GM19468 (cell line): ENCODE results near the gene DNMT3L.
"Not testable (repeated sequence)": the region's sequence is repeated elsewhere in the genome, so short reads cannot be mapped to it uniquely, and the experiment has no call there.

Source experiments
- ATAC-seq: cut with Tn5 transposase; IDR thresholded peaks from one replicate; pipeline ENCODE4 v1.9.1; 2021; ENCODE audit warnings: mild to moderate bottlenecking, moderate library complexity, moderate number of reproducible peaks; ENCODE audit not compliant: unreplicated experiment; ENCODE audit errors: extremely low read depth

Gene DNMT3L

GRCh38 chr21:44295646-44296045 is 33.9 kb upstream of the DNMT3L start:
- no peak for ATAC-seq

DNA sequence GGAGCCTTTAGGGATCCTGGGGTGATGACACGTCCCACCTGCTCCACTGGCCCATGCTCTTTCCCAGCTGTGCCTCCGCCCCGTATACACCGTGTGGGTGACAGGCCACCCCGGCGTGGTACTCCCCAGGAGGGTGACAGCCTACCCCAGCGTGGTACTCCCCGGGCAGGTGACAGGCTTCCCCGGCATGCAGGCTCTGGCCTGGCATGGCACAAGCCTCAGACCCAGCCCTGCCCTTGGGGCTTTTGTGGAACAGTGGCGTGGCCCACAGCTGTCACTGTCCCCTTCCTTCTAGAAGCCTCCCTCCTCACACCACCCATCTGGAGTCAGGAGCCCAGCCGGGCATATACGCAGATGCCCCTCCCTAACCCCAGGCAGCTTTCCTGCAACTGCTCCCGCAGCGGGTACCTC is 33.5 kb upstream of the DNMT3L start:
- no peak for ATAC-seq

DNA sequence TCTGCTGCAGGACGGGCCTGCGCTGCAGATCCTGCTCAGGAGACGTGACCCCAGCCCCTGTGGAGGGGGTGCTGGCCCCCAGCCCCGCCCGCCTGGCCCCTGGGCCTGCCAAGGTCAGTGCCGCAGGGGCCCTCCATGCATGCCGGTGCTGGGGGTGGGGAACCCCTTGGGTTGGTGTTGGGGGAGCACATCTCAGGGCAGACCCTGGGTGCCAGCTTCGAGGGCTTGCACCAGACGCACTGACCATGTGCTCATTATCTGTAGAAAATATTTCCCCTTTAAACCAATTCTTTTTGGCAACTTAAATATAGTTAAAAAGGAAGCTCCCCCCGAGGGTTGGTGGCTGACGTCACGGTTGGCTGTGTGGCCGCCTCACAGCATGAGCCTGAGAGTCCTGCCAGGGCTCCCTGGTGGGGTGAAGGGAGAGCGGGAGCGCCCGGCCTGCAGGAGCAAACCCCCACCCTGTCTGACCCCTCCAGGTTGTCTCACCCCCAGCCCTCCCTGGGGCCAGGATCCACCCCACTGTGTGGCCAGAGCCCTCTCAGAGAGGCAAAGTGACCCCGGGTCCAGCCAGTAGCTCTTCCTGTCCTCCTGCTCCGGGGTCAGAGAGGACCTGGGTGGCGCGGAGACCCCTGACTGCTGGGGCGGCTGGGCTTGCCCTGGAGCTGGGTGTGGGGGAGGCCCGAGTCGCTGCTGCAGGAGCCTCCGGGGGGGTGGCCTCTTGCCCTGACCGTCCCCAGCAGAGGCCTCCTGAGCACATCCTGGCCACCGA is 32.9 kb upstream of the DNMT3L start:
- ATAC-seq: no peak

GRCh38 chr21:44293551-44294231 is 32.0 kb upstream of the DNMT3L start:
- no peak for ATAC-seq

DNA sequence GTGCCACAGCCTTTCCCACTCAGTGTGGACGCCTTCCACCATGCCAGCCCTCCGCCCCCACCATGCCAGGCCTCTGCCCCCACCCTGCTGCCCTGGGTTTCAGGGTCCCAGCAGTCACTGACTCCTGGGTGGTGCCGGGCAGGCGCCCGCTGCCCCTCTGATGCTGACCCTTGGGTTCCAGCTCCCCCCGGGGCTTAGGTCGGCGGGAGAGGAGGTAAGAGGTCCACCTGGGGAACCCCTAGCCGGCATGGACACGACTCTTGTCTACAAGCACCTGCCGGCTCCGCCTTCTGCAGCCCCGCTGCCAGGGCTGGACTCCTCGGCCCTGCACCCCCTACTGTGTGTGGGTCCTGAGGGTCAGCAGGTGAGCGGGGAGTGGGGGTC is 31.1 kb upstream of the DNMT3L start:
- ATAC-seq: no peak

- ATAC-seq: no peak
These were observed 30.5 kb upstream of the DNMT3L start for GRCh38 chr21:44291936-44292811.

DNA sequence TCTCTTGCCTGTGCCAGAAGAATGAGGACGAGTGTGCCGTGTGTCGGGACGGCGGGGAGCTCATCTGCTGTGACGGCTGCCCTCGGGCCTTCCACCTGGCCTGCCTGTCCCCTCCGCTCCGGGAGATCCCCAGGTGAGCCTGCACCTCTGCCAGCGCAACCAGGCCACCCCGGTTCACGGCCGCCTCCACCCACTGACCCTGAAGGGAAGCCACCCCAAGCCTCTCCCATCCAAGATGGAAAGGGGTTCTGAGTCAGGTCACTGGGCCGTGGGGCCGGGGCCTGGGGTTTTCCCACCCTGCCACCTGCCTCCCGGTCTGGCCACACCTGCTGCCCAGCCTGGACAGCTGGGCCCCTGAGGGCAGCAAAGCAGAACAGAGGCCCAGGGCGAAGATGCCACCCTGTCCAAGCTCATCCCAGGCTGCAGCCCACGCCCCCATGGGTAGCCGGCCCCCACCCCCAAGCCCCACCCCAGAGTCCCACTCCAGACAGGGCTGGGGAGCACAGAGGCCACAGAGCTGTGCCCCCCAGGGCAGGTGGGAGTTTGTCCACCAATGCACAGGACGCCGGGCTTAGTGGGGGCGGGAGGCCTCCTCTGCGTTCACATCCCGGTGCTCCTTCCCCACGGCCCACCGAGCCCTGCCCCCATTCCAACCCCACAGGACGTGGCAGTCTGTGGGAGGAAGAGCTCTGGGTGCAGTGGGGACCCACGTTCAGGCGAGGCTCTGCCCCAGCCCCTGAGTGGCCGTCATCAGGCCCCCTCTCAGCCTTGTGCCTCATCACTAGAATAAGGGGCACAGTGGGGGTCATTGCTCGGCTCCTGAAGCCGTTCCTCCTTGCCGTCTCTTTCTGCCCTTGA is 29.6 kb upstream of the DNMT3L start:
- ATAC-seq: no peak

DNA sequence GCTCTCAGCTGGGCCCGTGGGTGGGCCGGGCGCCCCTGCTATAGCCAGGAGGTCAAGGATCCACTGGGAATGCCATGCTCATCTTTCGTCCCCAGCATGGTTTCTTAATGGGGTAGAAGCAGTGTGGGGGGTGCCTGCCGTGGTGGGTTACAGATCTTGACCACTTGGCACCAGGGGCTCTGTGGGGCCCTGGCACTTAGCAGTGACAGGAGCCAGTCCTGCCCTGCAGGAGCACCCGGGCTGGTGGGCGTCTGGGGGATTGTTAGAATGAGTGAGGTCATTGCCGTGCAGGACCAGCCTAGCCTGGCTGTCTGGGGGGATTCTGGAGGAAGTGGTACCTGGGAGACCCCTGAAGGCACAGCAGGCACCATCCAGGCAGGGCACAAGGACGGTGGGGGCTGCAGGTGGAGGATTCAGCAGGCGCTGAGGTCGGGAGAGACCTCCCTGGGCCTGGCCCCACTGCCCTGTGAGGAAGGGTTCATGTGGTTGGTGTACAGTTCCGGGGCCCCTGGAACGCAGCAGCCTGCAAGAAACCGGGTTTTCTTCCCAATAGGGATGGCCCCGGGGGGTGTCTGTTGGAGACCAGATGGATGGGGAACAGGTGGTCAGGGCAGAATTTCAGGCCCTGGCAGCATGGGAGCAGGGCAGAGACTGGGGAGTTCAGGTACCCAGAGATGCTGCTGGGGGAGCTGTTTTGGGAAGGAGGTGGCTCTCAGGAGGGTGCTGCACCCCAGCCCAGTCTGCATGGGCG is 28.8 kb upstream of the DNMT3L start:
- ATAC-seq: no peak

DNA sequence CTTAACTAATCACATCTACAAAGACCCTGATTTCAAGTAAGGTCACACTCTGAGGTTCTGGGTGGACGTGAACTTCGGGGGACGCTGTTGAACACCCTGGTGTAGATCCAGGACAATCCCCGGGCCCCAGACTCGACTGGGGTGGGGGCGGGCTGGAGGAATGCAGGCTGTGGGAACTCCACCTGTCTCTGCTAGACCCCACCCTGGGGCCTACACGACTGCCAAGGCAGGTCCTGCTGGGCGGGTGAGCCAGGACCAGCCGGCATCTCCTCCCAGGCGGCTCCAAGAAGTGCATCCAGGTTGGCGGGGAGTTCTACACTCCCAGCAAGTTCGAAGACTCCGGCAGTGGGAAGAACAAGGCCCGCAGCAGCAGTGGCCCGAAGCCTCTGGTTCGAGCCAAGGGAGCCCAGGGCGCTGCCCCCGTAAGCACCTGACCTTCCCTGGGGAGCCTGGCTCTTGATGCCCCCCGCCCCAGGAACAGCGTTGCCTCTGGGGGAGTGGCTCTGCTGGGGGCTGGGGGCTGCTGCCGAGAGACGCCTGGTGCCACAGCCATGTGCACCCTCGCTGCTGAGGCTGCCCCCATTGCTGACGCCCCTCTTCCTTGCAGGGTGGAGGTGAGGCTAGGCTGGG is 27.8 kb upstream of the DNMT3L start:
- no peak for ATAC-seq

DNA sequence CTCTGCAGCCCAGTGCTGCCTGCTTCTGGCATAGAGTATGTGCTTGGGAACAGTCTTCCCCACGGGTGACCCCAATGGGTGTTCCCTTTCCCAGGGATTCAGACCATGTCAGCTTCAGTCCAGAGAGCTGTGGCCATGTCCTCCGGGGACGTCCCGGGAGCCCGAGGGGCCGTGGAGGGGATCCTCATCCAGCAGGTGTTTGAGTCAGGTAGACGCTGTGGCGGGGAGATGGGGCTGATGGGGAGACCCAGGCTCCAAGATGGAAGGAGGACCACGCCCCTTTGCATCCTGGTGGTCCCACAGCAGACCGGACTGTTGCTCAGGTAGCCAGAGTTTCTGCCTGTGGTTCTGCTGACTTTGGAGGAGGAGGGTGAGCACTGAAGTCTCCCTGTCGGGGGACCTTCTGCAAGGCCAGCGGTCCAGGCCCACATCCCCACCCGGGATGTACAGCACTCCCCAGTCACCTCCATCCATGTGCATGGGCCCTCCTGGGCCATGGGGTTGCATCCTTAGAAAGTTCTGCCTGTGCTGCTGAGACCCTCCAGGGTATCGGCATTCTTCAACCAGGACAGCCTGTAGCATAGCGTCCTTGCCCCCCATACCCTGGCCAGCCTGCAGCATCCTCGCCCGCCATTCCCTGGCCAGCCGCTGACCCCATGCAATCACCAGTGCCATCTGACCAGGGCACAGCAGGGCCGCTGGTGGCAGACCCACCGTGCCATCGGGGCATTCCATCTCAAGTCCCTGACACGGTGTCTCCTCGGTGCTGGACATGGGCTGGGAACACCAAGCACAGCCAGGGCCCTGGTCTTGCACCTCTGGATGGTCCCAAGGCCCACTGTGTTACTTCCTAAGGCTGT is 26.8 kb upstream of the DNMT3L start:
- ATAC-seq: no peak

DNA sequence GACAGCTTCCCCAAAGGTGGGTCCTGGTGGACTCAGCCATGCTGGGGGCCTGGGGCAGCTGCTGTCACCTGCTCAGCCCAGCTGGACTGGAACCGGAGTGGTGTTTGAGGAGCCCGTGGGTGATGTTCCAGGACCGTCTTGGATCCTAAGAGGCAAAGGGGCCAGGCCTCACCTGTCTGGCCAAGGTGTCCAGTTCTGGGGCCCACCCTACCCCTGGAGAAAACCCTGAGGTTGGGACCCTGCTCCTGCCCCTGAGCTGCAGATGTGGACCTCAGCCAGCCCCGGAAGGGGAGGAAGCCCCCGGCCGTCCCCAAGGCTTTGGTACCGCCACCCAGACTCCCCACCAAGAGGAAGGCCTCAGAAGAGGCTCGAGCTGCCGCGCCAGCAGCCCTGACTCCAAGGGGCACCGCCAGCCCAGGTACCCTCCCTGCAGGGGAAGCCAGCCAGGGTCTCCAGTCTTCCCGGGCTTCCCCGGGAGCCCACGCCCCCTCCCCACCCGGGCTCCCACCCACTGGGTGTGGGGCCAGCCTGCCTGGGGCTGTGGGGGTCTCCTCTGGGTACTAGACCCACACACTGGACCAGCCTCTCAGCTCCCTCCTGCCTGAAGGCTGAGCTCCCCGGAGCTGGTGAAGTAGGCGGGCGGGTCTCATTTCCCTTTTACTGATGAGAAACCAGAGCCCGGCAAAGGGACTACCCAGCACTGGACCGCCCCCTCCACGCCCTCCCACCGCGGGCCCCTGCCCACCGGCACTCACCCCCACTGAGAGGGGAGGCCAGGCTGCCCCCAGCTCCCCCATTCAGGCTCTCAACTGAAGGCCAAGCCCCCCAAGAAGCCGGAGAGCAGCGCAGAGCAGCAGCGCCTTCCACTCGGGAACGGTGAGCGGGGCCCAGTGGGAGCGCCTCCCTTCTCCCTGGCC is 25.3 kb upstream of the DNMT3L start:
- ATAC-seq: no peak

DNA sequence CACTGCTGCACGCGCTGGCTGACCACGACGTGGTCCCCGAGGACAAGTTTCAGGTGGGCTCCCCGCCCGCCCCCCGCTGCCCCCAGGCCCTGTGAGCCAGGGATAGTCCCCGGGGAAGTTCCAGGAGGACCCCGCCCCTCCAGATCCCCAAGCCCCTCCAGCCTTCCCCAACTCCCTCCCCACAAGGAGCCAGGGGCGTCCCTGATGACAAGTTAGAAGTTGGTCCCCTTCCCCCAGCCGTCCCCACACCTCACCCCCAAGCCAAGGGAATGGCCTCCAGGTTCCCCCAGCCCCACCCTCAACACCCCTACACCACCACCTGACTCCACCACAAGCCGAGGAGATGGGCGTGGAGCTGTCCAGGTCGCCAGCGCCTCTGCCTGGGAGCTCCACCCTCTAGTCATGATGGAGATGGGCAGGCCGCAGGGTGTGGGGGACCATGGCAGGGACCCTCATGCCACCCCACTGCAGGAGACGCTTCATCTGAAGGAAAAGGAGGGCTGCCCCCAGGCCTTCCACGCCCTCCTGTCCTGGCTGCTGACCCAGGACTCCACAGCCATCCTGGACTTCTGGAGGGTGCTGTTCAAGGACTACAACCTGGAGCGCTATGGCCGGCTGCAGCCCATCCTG is 24.5 kb upstream of the DNMT3L start:
- ATAC-seq: no peak

- no peak for ATAC-seq
These were observed 23.7 kb upstream of the DNMT3L start, which contains the start of gene AIRE for GRCh38 chr21:44285138-44285992. Gene AIRE, plus strand, starts transcription at chr21:44285876. Its CDS starts 131 bp downstream, at chr21:44286007.

GRCh38 chr21:44283948-44284347 is 22.3 kb upstream of the DNMT3L start:
- ATAC-seq: no peak

GRCh38 chr21:44283211-44283785 is 21.6 kb upstream of the DNMT3L start:
- not testable (repeated sequence) for ATAC-seq
